Measurements from ENCODE around the gene ZNF682. TPM values are rescaled to one million over a fixed set of nuclear protein-coding genes. Genes with fewer than 3 reads are reported as not detected.
"Not testable (repeated sequence)": the region's sequence is repeated elsewhere in the genome, so short reads cannot be mapped to it uniquely, and the experiment has no call there.

ZNF682 gene
- total RNA-seq: 1 to 10 TPM in 5 of 6 experiments, under 1 TPM in 1; 1.00 to 3.3 (median 2.5) TPM
- long read RNA-seq, partial matches to known transcripts: 0 of 1 reads
- long read RNA-seq, other reads (novel, unspliced or antisense): 0 of 1 reads

GRCh38 chr19:20039203-20039723 lies at the start of gene ZNF682:
TSS of gene ZNF682 (minus strand) at chr19:20039505. CDS start at chr19:20039345, 160 bp downstream.
- Histone ChIP-seq H3K9me3 (no peaks in the 10 kb centered on the region), H3K36me3 (no peaks in the 10 kb centered on the region), H3K4me3 (peak within 1 kb of the TSS; percentile 54 to 92 (median 62)), H3K27ac (peak within 1 kb of the TSS; percentile 40 to 65 (median 63)), H3K4me1 (no peaks in the 10 kb centered on the region), H3K27me3 (no peaks in the 10 kb centered on the region)
- DNase-seq (peak; percentile 88 to 92 (median 92)), ATAC-seq (peak; percentile 99 to 100 (median 99))
- intact Hi-C loops (cut with DNase I): no loop called here
- TF ChIP-seq POLR2A (IDR thresholded peaks at IDR 0.05): no peak
- no peak for TF ChIP-seq CTCF (IDR thresholded peaks at IDR 0.05)
- 0% methylated on average over 6 of the region's 25 CpGs for WGBS (ENCODE audit: insufficient coverage, low coverage, low lambda C conversion rate, missing lambda C conversion rate)

GRCh38 chr19:20082876-20083275 lies 43.6 kb upstream of the ZNF682 start:
- H3K4me1 ChIP-seq; H3K9me3 ChIP-seq; DNase-seq; intact Hi-C loops (cut with DNase I); H3K27ac ChIP-seq; H3K36me3 ChIP-seq; ATAC-seq; H3K27me3 ChIP-seq; H3K4me3 ChIP-seq: not testable (repeated sequence)
- WGBS (ENCODE audit: insufficient coverage, low coverage, low lambda C conversion rate, missing lambda C conversion rate): 42% methylated on average over 6 of the region's 7 CpGs

- H3K9me3 ChIP-seq; DNase-seq; intact Hi-C loops (cut with DNase I); H3K36me3 ChIP-seq; H3K4me3 ChIP-seq; H3K27ac ChIP-seq; H3K27me3 ChIP-seq; H3K4me1 ChIP-seq; ATAC-seq: not testable (repeated sequence)
- 31% methylated on average over 2 of the region's 3 CpGs for WGBS (ENCODE audit: insufficient coverage, low coverage, low lambda C conversion rate, missing lambda C conversion rate)
Measured at GRCh38 chr19:20082232-20082833, 43.0 kb upstream of the ZNF682 start.

GRCh38 chr19:20080656-20081055 lies 41.4 kb upstream of the ZNF682 start:
- Histone ChIP-seq H3K27me3 (no peaks in the 10 kb centered on the region), H3K4me3 (no peak overlapping the region), H3K27ac (no peak overlapping the region), H3K36me3 (no peaks in the 10 kb centered on the region), H3K4me1 (no peaks in the 10 kb centered on the region), H3K9me3 (no peaks in the 10 kb centered on the region)
- intact Hi-C loops (cut with DNase I): no loop called here
- ATAC-seq (no peak), DNase-seq (no peak)
- WGBS (ENCODE audit: insufficient coverage, low coverage, low lambda C conversion rate, missing lambda C conversion rate): 42% methylated on average over 3 of the region's 3 CpGs
- no peak for TF ChIP-seq CTCF (IDR thresholded peaks at IDR 0.05)

- DNase-seq: no peak
- no peaks in the 10 kb centered on the region for H3K9me3 ChIP-seq
- no peaks in the 10 kb centered on the region for H3K36me3 ChIP-seq
- no peak overlapping the region for H3K4me3 ChIP-seq
- H3K27ac ChIP-seq: no peak overlapping the region
- intact Hi-C loops (cut with DNase I): no loop called here
- WGBS (ENCODE audit: insufficient coverage, low coverage, low lambda C conversion rate, missing lambda C conversion rate): 30% methylated on average over 5 of the region's 8 CpGs
- TF ChIP-seq CTCF (IDR thresholded peaks at IDR 0.05): no peak
- TF ChIP-seq POLR2A (IDR thresholded peaks at IDR 0.05): no peak
- no peaks in the 10 kb centered on the region for H3K27me3 ChIP-seq
- ATAC-seq: no peak
- no peaks in the 10 kb centered on the region for H3K4me1 ChIP-seq
Measured at GRCh38 chr19:20079476-20079875, 40.2 kb upstream of the ZNF682 start.

All from right lobe of liver (tissue), 6 donors.